ENCODE results near the gene DLG4.

The DLG4 gene

DNA sequence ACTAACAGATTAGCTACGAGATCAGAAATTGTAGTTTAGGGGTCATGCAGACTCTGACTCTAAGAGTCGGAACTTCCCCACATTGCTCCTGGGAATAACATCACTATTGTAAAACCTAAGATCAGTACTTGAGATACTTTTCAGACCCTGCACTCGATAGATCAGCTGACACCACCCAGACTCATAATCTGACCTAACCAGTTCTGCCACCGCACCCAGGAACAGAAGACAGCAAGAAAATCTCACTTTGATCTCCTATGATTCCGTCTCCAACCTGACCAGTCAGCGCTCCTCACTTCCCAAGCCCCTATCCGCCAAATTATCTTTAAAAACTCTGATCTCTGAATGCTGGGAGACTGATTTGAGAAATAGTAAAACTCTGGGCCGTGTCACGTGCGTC is 77.8 kb downstream of the DLG4 start:
- DNase-seq = no peak

- DNase-seq = no peak
Observed at GRCh38 chr17:7139400-7139799, 80.2 kb downstream of the DLG4 start.

DNA sequence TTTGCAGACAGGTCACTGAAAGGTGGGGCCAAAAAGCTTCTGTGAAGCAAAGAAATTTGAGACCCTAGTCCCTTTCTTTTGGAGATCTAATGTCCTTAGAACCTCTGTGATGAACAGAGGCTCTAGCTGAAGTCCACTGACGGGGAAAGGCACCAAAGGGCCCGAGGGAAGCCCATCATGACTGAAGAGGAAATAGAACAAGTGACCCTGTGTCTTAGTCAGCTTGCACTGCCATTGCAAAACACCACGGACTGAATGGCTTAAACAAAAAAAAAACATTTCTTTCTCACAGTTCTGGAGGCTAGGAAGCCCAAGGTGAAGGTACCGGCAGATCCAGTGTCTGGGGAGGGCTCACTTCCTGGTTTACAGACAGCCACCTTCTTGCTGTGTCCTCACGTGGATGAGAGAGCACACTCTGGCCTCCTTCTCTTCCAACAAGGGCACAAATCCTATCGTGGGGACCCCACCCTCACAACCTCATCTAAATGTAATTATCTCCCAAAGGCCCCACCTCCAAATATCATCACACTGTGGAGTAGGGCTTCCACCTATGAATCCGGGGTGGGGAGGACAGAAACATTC is 80.7 kb downstream of the DLG4 start:
- no peak for DNase-seq

DNA sequence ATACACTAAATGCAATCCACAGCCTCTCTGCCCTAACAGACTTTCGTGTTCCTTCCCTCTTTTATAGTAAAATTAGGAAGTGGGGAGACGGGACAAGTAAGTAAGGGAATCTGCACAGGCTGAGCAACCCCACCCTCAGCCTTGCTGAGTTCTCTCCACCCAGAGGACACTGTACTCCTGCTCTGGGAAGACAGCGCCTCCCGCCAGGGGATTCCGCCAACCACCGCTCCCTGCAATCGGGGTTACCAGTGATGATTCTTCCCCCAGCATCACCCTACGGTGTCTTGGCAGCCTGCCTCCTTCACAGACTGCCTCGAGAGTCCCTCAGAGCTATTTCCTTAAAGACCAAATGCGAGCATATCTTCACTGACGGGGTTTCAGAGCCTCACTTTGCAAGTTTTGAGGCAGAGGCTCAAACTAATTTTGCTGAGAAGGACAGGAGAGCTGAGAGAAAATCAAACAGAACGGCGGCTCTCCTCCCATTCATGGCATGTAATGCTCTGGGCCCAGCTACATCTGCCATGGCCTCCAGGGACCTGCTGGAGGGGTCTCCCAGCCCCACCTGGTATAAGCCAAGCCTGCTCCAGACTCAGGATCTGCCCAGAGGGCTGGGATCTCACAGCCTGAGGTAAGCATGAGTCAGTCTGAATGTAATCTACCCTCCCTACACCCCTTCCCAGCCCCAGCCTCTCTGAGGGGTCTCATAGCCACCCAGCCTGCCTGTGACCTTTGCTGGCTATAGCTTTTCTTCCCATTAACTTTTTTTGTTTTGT is 82.3 kb downstream of the DLG4 start:
- no peak for DNase-seq
